GM08714 (cell line): ENCODE measurements around the gene KRTAP5-1.
"Not testable (repeated sequence)": the region's sequence is repeated elsewhere in the genome, so short reads cannot be mapped to it uniquely, and the experiment has no call there.

Source experiments
- H3K4me3 ChIP-seq: fragments of 200-500 bp; sonication (Bioruptor generic); 2 replicates; pipeline ENCODE4 v1.5.1; 2014; ENCODE audit warnings: mild to moderate bottlenecking, low read length, inconsistent platforms
- ZNF274 ChIP-seq: IDR thresholded peaks from 2 replicates; pipeline ENCODE4 v1.6.1; 2012; ENCODE audit warnings: mild to moderate bottlenecking, low read depth, low read length

Gene KRTAP5-1

DNA sequence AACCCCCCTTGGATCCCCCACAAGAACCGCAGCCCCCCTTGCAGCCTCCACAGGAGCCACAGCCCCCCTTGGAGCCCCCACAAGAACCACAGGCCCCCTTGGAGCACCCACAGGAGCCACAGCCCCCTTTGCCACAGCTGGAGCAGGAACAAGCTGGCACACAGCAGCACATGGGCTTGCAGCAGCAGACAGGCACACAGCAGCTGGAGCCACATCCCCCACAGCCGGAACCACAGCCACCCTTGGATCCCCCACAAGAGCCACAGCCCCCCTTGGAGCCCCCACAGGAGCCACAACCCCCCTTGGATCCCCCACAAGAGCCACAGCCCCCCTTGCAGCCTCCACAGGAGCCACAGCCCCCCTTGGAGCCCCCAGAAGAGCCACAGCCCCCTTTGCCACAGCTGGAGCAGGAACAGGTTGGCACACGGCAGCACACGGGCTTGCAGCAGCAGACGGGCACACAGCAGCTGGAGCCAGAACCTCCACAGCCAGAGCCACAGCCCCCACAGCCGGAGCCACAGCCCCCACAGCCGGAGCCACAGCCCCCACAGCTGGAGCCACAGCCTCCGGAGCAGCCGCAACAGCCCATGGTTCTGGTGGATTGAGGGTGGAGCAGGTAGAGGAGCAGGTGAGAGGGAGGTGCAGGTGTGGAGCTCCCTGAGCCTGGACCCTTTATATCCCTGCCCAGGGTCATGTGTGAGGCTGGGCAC is at the start of gene KRTAP5-1:
Gene KRTAP5-1 (minus strand): TSS at position 623 of the 710 bp plus-strand sequence. CDS start 34 bp downstream, at position 589.
- H3K4me3 ChIP-seq: not testable (repeated sequence)

GRCh38 chr11:1633864-1634263 is 48.8 kb upstream of the KRTAP5-1 start:
- H3K4me3 ChIP-seq: no peak overlapping the region
- TF ChIP-seq ZNF274: no peak

DNA sequence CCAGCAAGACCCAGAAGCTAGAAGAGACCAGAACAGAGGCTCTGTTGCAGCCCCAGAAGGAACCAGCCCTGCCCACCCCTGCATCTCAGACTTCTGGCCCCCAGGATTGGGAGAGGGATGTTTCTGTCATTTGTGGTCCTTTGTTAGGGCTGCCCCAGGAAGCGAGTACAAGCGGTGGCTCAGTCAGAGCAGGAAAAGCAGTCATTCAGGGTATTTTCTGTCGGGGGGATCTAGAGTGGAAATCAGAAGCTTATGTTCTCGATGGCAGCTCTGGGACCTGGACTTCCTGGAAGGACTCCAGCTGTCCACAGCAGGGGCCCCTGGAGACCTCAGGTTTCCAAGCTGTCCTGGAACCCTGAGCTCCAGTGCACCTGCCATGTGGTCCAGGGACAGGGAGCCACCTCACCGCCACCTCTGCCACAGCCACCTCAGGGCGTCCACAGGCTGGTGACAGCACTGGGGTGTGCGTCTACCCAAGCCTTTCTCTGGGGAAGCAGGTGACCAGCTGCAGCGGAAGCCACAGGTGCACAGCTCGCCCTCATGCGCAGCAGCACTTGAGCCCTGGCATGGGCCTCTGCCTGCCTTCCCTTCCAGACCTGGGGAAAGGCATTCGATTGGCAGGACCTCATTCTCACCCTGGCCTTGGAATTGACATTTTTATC is 47.1 kb upstream of the KRTAP5-1 start:
- TF ChIP-seq ZNF274: no peak
- no peak overlapping the region for H3K4me3 ChIP-seq

GRCh38 chr11:1631066-1631568 is 46.0 kb upstream of the KRTAP5-1 start:
- H3K4me3 ChIP-seq: no peak overlapping the region
- no peak for TF ChIP-seq ZNF274

GRCh38 chr11:1630271-1630670 is 45.2 kb upstream of the KRTAP5-1 start:
- TF ChIP-seq ZNF274: no peak
- no peak overlapping the region for H3K4me3 ChIP-seq

GRCh38 chr11:1629326-1630185 is 44.5 kb upstream of the KRTAP5-1 start, which contains the start of gene KRTAP5-5:
KRTAP5-5 (plus strand) TSS chr11:1629775; CDS start chr11:1629841, 66 bp downstream.
- no peak for TF ChIP-seq ZNF274
- H3K4me3 ChIP-seq: no peak within 1 kb of the TSS

- H3K4me3 ChIP-seq: no peak overlapping the region
- TF ChIP-seq ZNF274: no peak
These were observed 43.6 kb upstream of the KRTAP5-1 start for GRCh38 chr11:1628506-1629325.

DNA sequence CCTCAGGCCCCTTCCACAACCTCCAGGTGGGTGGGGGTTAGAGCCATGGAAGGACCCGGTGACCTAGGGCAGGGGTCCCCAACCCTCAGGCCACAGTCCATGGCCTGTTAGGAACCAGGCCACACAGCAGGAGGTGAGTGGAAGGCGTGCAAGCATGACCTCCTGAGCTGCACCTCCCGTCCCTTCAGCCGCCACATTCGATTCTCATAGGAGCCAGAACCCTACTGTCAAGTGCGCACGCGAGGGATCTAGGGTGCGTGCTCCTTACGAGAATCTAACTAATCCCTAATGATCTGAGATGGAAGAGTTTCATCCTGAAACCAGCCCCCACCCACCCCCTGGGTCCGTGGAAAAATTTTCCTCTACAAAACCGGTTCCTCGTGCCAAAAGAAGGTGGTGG is 40.5 kb upstream of the KRTAP5-1 start:
- TF ChIP-seq ZNF274: no peak
- no peak overlapping the region for H3K4me3 ChIP-seq

DNA sequence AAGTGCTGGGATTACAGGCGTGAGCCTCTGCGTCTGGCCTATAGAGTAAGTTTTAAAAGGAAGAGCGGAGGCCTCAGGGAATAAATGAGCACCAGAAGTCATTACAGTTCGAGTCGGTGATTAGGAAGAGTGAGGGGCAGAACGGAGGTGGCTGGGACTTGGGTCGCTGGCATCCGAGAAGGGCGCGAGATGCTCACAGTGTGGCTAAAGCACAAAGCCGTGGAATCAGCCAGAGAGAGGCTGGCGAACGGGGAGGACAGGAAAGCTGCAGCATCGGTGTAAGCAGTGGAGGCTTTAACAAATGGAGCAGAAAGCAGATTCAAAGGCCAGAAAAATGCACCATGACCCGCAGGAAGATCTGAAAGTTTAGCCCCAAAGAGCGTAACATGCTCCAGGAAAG is 39.5 kb upstream of the KRTAP5-1 start:
- no peak overlapping the region for H3K4me3 ChIP-seq
- TF ChIP-seq ZNF274: no peak

DNA sequence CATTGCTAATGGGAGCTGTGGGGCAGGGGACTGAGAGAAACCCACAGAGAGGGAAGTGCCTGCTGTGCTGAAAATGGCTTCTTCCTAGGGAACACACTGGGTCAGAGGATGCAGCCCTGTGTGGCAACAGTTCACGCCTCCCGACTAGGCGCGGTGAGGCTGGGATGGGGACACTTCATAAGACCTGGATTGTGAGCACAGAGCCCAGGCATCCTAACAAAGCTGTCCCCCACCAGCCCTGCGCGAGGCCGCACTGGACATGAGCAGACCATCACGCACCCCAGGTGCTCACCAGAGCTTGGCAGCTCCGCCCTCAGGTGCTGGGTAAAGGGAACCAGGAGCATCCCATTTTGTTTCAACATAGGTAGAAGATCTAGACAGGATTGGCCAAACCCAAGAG is 38.6 kb upstream of the KRTAP5-1 start:
- TF ChIP-seq ZNF274: no peak

GRCh38 chr11:1622086-1622485 is 37.0 kb upstream of the KRTAP5-1 start, which contains the start of gene KRTAP5-4:
KRTAP5-4 (minus strand) TSS chr11:1622138; CDS start chr11:1622093, 45 bp downstream.
- TF ChIP-seq ZNF274: no peak

More for the DNA sequence above, 38.6 kb upstream of the KRTAP5-1 start:
- no peak overlapping the region for H3K4me3 ChIP-seq

GRCh38 chr11:1619449-1619848 is 34.4 kb upstream of the KRTAP5-1 start:
- no peak overlapping the region for H3K4me3 ChIP-seq
- no peak for TF ChIP-seq ZNF274

More at GRCh38 chr11:1622086-1622485, 37.0 kb upstream of the KRTAP5-1 start, which contains the start of gene KRTAP5-4:
- H3K4me3 ChIP-seq: no peak within 1 kb of the TSS

DNA sequence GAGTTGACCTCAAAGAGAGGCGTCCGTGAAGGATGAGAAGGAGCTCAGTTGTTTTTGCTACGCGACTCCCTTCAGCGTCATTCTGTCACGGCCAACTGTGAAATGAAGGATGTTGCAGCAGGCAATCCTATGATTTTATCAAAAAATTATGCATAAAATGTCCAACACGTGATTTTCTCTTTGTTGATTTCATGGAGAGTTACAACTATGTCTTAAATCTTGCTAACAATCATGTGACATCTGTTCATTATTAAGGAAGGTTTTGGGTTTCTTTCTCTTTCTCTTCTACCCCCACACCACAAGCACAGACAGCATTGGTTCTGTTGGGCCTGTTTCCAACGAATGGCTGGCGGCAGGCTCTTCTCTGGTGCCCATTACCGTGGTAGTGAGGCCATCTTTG is 33.1 kb upstream of the KRTAP5-1 start:
- H3K4me3 ChIP-seq: no peak overlapping the region
- no peak for TF ChIP-seq ZNF274
